Aortic smooth muscle cell (primary cell): ENCODE data around the gene HTR7. TPM values are rescaled to one million over a fixed set of nuclear protein-coding genes. Genes with fewer than 3 reads are reported as not detected.

Source experiments
- total RNA-seq: library from RNA; depleted of rRNA; stranded (reverse); fragments of >200 nt; gene quantifications from 2 replicates; pipeline ENCODE4 v1.2.3, GENCODE V29; 2014

HTR7 gene
- 1.1 and 3.4 TPM in 2 replicates for total RNA-seq

GRCh38 chr10:90857635-90858460 is at the start of gene HTR7:
HTR7 (minus strand) TSS chr10:90858039; CDS start chr10:90857671, 368 bp downstream.

GRCh38 chr10:90871766-90872647 is 14.2 kb upstream of the HTR7 start, which contains the start of gene RPP30:
RPP30 (plus strand) TSS chr10:90871974; CDS start chr10:90871987, 13 bp downstream.

Other genes starting within 250 kb of the HTR7 start
- 34.3 and 36.6 TPM in 2 replicates for gene RPP30, start 13.9 kb upstream of the HTR7 start, total RNA-seq
- gene ANKRD1, start 63.0 kb upstream of the HTR7 start, total RNA-seq: 2.2 TPM in 2 replicates